BJ (cell line): Measurements from ENCODE around the gene ETV4. TPM values are rescaled to one million over a fixed set of nuclear protein-coding genes. Genes with fewer than 3 reads are reported as not detected.

Source experiments
- CTCF ChIA-PET: fragments of 350-600 bp; formaldehyde crosslinking; extraction: SDS; loops from one replicate; lab custom pipeline; 2021; ENCODE audit warnings: antibody characterized with exemption, inconsistent platforms; lab: Yijun Ruan, JAX
- POLR2A ChIA-PET: fragments of 300-600 bp; sonication (Branson Sonifier 250); formaldehyde crosslinking; extraction: SDS; loops from one replicate; lab custom pipeline; 2021; ENCODE audit warnings: antibody characterized with exemption; lab: Charles Lee
- DNase-seq: peaks from one replicate; pipeline ENCODE4 v3.0.0-alpha.2; 2011; ENCODE audit warnings: low read depth
- H3K27me3 ChIP-seq: 2 replicates; pipeline ENCODE4 v1.6.0; 2011; ENCODE audit warnings: low read length; ENCODE audit not compliant: control insufficient read depth, insufficient read depth
- H3K36me3 ChIP-seq: 2 replicates; pipeline ENCODE4 v1.5.1; 2011; ENCODE audit warnings: low read length; ENCODE audit not compliant: control insufficient read depth, insufficient read depth
- H3K4me3 ChIP-seq: 2 replicates; pipeline ENCODE4 v1.5.1; 2011; ENCODE audit warnings: low read depth, mild to moderate bottlenecking, control low read depth, low read length
- polyA plus RNA-seq: library from polyadenylated mRNA; depleted of rRNA; stranded (reverse); fragments of >200 nt; gene quantifications from 2 replicates; pipeline ENCODE4 v1.2.3, GENCODE V29; 2011
- TF ChIP-seq, protein P1 (sequence below): IDR thresholded peaks from 2 replicates; pipeline ENCODE4 v1.5.1; 2011; ENCODE audit warnings: low read depth, mild to moderate bottlenecking, control low read depth, inconsistent platforms, low read length, moderate library complexity; ENCODE audit not compliant: insufficient read depth

ETV4 gene
- polyA plus RNA-seq, 1 experiment: 6.6 TPM

DNA sequence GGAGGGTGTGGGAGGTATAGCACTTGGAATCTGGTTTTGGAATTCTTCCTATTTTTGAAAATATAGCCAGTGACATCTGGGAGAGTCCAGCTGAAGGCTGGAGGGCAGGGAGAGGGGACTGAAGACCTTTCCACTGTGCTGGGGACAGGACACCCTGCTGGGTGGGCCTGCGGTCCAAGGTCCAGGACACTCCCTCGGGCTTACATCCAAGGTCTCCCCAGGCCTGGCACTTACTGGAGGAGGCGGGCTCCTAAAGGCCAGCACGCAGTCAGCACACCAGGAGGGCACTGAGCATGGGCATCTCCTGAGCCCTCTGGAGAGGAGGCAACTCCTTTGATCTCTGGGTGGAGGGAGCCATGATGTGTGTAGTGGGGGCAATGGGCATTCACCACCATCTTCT is 35.5 kb upstream of the ETV4 start:
- no peaks in the 10 kb centered on the region for H3K27me3 ChIP-seq
- TF ChIP-seq, protein P1, sequence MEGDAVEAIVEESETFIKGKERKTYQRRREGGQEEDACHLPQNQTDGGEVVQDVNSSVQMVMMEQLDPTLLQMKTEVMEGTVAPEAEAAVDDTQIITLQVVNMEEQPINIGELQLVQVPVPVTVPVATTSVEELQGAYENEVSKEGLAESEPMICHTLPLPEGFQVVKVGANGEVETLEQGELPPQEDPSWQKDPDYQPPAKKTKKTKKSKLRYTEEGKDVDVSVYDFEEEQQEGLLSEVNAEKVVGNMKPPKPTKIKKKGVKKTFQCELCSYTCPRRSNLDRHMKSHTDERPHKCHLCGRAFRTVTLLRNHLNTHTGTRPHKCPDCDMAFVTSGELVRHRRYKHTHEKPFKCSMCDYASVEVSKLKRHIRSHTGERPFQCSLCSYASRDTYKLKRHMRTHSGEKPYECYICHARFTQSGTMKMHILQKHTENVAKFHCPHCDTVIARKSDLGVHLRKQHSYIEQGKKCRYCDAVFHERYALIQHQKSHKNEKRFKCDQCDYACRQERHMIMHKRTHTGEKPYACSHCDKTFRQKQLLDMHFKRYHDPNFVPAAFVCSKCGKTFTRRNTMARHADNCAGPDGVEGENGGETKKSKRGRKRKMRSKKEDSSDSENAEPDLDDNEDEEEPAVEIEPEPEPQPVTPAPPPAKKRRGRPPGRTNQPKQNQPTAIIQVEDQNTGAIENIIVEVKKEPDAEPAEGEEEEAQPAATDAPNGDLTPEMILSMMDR: no peak
- H3K36me3 ChIP-seq: no peaks in the 10 kb centered on the region
- POLR2A ChIA-PET: interaction anchor here (0.6 kb wide), 1 partner anchor 82 kb away, joined by 7 read pairs; no protein-coding TSS in a partner anchor
- CTCF ChIA-PET: no interaction called here
- DNase-seq: no peak
- H3K4me3 ChIP-seq: no peak overlapping the region

DNA sequence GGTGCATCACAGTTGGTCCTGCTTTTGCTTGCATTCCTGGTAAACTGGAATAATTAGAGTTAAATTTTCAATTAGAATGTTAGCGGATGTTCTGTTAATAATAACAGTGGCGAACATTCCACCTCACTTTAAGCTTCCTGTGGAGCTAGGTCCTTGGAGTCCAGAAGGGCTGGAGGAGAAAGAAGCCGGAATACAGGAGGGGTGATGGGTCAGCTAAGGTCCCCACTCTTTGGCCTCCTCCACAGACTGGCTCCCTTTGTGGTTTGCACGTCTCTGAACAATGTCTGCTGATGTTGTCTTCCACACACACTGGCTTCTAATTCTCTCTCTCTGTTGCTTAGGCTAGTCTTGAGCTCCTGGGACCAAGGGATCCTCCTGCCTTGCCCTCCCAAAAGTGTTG is 35.0 kb upstream of the ETV4 start:
- TF ChIP-seq, protein P1: no peak
- H3K4me3 ChIP-seq: no peak overlapping the region
- ChIA-PET CTCF (interaction anchor here (0.6 to 0.7 kb wide), 2 partner anchors 26 to 112 kb away, joined by 3 read pairs; no protein-coding TSS in a partner anchor), POLR2A (interaction anchor here (0.6 kb wide), 1 partner anchor 83 kb away, joined by 7 read pairs; no protein-coding TSS in a partner anchor)
- H3K36me3 ChIP-seq: no peaks in the 10 kb centered on the region
- DNase-seq: no peak
- H3K27me3 ChIP-seq: no peaks in the 10 kb centered on the region

DNA sequence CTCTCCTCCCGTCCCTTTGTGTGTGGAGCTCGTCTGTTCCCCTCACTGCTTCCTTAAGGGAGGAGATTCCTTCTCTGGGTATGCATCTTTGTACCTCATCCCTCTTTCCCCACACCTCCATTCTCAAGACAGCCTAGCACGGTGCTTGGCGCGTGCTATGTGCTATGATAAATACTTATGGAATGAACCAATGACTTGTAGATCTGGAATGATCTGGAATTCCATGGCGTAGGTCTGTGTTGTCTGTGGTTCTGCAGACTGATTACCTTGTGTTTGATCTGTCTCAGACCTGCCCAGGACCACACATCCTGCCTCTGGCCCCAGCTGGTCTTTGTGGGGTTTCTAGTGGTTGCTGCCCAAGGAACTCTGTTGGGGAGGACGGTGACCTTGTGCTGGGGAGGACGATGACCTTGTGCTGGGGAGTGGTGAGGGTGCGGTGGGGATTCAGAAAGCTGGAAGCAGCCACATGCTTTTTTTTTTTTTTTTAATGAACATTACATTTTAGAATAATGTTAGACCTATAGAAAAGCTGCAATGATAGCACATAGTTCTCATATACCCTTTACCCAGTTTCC is 33.5 kb upstream of the ETV4 start:
- H3K4me3 ChIP-seq: no peak overlapping the region
- no peaks in the 10 kb centered on the region for H3K36me3 ChIP-seq
- TF ChIP-seq, protein P1: no peak
- POLR2A ChIA-PET: no interaction called here
- CTCF ChIA-PET: interaction anchor here (0.7 to 7.2 kb wide), 8 partner anchors 9 to 184 kb away, joined by 3 to 68 read pairs (median 20); partner anchors contain the start of gene DHX8
- DNase-seq: no peak
- H3K27me3 ChIP-seq: no peaks in the 10 kb centered on the region

DNA sequence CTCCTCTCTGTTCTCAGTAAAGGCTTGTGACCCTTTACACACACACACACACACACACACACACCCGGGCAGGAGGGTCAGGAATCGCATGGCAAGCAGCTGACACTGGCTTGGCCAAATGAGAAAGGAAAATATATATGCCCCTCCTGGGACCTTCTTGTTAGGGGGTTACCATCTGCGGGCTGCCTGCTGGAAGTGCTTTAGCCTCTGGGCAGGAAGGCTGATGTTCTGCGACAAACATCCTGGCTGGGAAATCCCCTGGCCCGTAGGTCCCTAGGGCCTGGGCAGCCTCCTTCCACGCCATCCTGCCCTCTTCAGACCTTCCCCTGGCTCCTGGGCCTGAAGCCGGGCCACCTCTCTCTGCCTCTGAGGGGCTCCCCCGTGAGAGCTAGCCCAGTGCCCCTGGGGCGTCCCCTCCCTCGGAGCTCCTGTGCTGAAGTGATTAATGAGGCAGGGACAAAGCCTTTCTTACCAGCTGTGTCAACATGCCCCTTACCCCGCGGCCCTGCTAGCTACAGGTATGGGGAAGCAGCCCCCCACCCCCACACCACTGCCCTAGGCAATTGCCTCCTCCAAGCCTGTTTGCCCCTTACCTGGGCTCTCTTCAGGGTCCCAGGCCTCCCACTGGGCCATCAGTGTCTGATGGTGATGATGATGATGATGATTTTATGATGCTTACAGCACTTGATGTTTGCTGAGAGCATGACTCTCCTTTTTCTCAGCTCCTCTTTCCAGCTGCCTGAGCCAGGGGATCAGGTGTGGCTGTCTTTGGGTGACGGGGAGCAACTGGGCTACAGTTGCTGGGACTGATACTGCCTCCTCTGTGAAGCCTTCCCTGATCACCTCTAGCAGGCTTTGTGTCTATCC is 32.8 kb upstream of the ETV4 start:
- CTCF ChIA-PET: interaction anchor here (0.7 to 7.2 kb wide), 10 partner anchors 8 to 185 kb away, joined by 3 to 68 read pairs (median 6); partner anchors contain the start of gene DHX8
- TF ChIP-seq, protein P1: no peak
- no peak for DNase-seq
- H3K36me3 ChIP-seq: no peaks in the 10 kb centered on the region
- H3K4me3 ChIP-seq: no peak overlapping the region
- no peaks in the 10 kb centered on the region; the same call in 1 of the 2 replicates for H3K27me3 ChIP-seq
- POLR2A ChIA-PET: no interaction called here

DNA sequence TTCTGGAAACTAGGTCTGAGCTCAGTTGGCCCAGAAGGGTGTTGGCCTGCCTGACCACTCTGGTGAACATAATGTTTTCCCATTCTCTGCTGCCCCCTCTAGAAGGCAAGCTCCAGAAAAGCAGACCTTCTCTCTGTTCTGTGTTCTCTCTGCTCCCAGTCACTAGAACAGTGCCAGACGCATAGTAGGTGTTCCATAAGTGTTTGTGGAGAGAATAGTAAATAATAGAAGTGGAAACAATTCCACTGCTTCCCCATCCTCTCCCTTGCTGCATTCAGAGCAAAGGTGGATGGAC is 32.2 kb upstream of the ETV4 start:
- H3K27me3 ChIP-seq: peaks cover 1% of the 10 kb centered on the region; the same call in 1 of the 2 replicates
- TF ChIP-seq, protein P1: no peak
- H3K4me3 ChIP-seq: no peak overlapping the region
- ChIA-PET POLR2A (no interaction called here), CTCF (interaction anchor here (0.9 to 7.2 kb wide), 9 partner anchors 12 to 185 kb away, joined by 3 to 68 read pairs (median 16); partner anchors contain the start of gene DHX8)
- no peak for DNase-seq
- no peaks in the 10 kb centered on the region for H3K36me3 ChIP-seq
